GM12891 (cell line): ENCODE data around the gene PPARA.

Source experiments
- POLR2A ChIP-seq: IDR thresholded peaks from 2 replicates; pipeline ENCODE4 v1.6.1; 2011; ENCODE audit warnings: low read depth, low read length, control low read depth
- POLR2AphosphoS5 ChIP-seq: IDR thresholded peaks from 2 replicates; pipeline ENCODE4 v1.6.1; 2011; ENCODE audit warnings: low read depth, low read length, control low read depth
- SPI1 ChIP-seq: IDR thresholded peaks from 2 replicates; pipeline ENCODE4 v1.6.1; 2011; ENCODE audit warnings: low read depth, low read length, control low read depth
- TAF1 ChIP-seq: IDR thresholded peaks from 2 replicates; pipeline ENCODE4 v1.6.1; 2011; ENCODE audit warnings: low read depth, low read length, control low read depth

DNA sequence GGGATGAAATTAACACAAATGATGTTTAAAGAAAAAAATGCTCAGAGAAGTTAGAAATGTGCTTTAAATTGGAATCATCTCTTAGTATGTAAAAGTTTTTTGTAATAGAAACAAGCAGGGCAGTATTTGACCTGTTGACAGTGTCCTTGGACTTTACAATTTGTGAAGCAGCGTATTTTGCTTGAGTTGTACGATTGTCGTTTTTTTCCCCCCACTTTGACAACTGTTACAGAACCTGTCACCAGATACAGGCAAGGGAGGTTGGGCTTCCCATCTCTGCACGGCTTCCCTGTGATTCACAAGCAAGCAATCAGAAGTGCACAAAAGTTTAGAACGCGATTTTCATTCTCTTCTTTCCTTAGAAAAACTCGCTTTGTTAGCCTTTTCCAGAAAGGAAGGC, 8.9 kb downstream of the PPARA start:
- TF ChIP-seq TAF1 (no peak), POLR2A (no peak), SPI1 (no peak), POLR2AphosphoS5 (no peak)
